Activated CD8-positive, alpha-beta memory T cell treated with anti-CD3 and anti-CD28 coated beads, Interleukin-2, amount 10 ng/mL, durations not matched to agents 7 days and 5 days (primary cell): ENCODE measurements around the gene NEU2. TPM values are rescaled to one million over a fixed set of nuclear protein-coding genes. Genes with fewer than 3 reads are reported as not detected.

Experiments used
- ATAC-seq: fragments of 150-1000 bp; cut with Tn5 transposase; one replicate; pipeline ENCODE4 v1.10.0; 2021; ENCODE audit warnings: moderate library complexity
- CTCF ChIA-PET: fragments of 350-600 bp; sonication (Branson Sonifier 250); formaldehyde crosslinking; loops from one replicate; lab custom pipeline; 2021; ENCODE audit warnings: antibody characterized with exemption; lab: Charles Lee
- DNase-seq: peaks from one replicate; pipeline ENCODE4 v3.0.0-alpha.2; 2020
- H3K27ac Mint-ChIP-seq: one replicate; pipeline ENCODE4 v1.8.0; 2021; ENCODE audit warnings: mild to moderate bottlenecking, mixed read lengths
- H3K27me3 Mint-ChIP-seq: one replicate; pipeline ENCODE4 v1.8.0; 2021; ENCODE audit warnings: mixed read lengths
- H3K36me3 Mint-ChIP-seq: one replicate; pipeline ENCODE4 v1.8.0; 2021; ENCODE audit warnings: mild to moderate bottlenecking, mixed read lengths
- H3K4me1 Mint-ChIP-seq: one replicate; pipeline ENCODE4 v1.8.0; 2021; ENCODE audit warnings: mixed read lengths
- H3K4me3 Mint-ChIP-seq: one replicate; pipeline ENCODE4 v1.8.0; 2021; ENCODE audit warnings: mild to moderate bottlenecking, moderate library complexity, mixed read lengths
- H3K9me3 Mint-ChIP-seq: one replicate; pipeline ENCODE4 v1.8.0; 2022; ENCODE audit warnings: low read depth, mixed read lengths
- total RNA-seq, 2 experiments: library from RNA; stranded (reverse); gene quantifications; one replicate each; pipeline ENCODE4 v1.2.3, GENCODE V29; 2021

Gene NEU2
- total RNA-seq, 2 experiments from 2014 or later: not detected

DNA sequence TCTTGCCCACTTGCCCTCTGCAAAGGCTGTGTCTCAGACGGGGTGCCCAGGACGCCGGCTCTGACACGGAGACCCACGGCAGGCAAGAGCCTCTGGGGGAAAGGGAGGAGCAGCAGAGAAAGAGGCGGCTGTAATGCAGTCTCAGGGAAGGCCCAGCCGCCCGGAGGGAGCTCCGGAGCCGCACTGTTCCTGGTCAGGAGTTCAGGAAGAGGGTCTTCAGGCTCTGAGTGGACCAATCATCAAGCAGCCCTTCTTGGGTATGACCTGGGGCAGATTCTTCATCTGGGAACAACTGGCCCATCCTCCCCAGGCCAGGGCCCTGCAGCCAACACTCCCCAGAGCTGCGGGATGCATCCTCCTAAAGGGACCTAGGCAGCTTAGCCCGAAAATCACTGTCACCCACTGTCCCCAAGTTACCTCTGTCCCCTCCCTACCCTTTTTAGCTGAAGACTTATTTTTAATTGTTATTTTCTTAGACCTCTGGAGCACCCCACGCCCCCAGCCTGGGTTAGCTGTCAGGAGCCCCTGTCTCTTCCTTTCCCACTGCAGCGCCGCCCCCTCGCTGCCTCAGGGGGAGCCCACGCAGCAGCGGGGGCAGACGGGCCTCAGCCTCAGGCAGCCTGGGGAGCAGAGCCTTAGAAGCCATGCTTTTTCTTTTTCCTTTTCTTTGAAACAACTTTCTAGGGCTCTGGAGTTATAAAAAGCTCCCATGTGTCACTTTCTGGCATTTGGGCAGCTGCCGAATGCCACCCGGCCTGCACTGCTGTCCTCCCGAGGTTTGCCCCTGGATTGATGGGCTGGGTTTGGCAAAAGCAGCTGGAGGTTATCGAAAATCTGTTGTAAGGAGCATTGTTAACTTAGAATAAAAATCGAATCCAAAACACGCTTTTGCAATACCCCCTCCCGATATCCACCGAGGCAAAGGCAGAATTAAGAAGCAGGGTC is 644 bp upstream of the NEU2 start:
- ATAC-seq (no peak), DNase-seq (no peak)
- no peaks in the 10 kb centered on the region for H3K36me3 Mint-ChIP-seq
- H3K27me3 Mint-ChIP-seq: peaks cover 4% of the 10 kb centered on the region
- no peaks in the 10 kb centered on the region for H3K4me1 Mint-ChIP-seq
- H3K4me3 Mint-ChIP-seq: no peak overlapping the region
- H3K27ac Mint-ChIP-seq: no peak overlapping the region
- H3K9me3 Mint-ChIP-seq: no peaks in the 10 kb centered on the region
- CTCF ChIA-PET: interaction anchor here (0.9 to 3.3 kb wide), 2 partner anchors 15 to 22 kb away, joined by 3 to 12 read pairs; no protein-coding TSS in a partner anchor

DNA sequence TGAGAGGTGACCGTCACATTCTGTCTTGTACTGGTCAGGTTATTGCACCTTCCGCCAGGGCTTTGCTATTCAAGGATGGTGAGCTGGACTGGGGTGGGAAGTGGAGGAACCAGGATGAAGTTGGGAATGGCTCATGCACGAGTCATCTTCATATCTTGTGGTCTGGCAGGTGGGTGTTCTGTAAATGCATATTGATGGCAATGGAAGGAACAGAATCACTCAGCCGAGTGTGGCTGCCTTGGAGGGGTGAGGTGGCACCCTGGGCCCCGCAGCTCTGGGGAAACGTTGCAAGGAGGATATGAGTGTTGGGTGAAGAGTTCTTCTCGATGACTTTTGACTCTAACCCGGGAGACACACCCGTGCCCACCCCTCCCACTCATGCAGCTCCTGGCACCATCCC is 1.2 kb downstream of the NEU2 start:
- no peaks in the 10 kb centered on the region for H3K36me3 Mint-ChIP-seq
- no peaks in the 10 kb centered on the region for H3K9me3 Mint-ChIP-seq
- no peak for DNase-seq
- no peaks in the 10 kb centered on the region for H3K27me3 Mint-ChIP-seq
- no peak overlapping the region for H3K27ac Mint-ChIP-seq
- CTCF ChIA-PET: interaction anchor here (3.3 kb wide), 1 partner anchor 20 kb away, joined by 12 read pairs; no protein-coding TSS in a partner anchor
- no peaks in the 10 kb centered on the region for H3K4me1 Mint-ChIP-seq
- no peak for ATAC-seq
- no peak overlapping the region for H3K4me3 Mint-ChIP-seq

GRCh38 chr2:233034091-233034882 is 1.8 kb downstream of the NEU2 start:
- Mint-ChIP-seq H3K4me3 (no peak overlapping the region), H3K27ac (no peak overlapping the region), H3K4me1 (no peaks in the 10 kb centered on the region), H3K36me3 (no peaks in the 10 kb centered on the region), H3K27me3 (no peaks in the 10 kb centered on the region), H3K9me3 (no peaks in the 10 kb centered on the region)
- ATAC-seq (no peak), DNase-seq (no peak)
- CTCF ChIA-PET: no interaction called here

GRCh38 chr2:233035426-233036161 is 3.1 kb downstream of the NEU2 start:
- CTCF ChIA-PET: no interaction called here
- Mint-ChIP-seq H3K9me3 (no peaks in the 10 kb centered on the region), H3K27ac (no peak overlapping the region), H3K4me3 (no peak overlapping the region), H3K36me3 (no peaks in the 10 kb centered on the region), H3K27me3 (no peaks in the 10 kb centered on the region), H3K4me1 (no peaks in the 10 kb centered on the region)
- no peak for DNase-seq
- no peak for ATAC-seq

DNA sequence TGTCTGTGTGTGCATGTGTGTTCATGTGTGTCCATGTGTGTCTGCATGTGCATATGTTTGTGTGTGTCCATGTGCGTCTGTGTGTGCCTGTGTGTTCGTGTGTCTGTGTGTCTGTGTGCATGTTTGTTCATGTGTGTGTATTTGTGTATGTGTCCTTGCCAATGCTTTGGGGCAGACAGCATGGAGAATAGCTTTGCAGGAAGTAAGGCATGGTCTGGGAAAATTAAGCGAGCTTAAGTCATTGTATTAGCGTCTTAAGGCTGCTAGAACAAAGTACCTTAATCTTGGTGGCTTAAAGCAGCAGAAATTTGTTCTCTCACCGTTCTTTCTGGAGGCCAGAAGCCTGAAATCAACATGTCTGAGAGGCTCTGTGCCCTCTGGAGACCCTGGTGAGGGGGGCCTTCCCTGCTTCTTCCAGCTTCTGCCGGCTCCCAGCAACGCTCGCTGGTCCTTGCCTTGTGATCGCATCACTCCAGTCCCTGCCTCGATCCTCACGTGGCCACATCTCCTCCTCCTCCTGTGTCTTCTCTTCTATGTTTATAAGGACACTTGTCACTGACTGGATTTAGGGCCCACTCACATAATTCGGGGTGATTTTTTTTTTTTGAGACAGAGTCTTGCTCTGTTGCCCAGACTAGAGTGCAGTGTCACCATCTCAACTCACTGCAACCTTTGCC is 3.8 kb downstream of the NEU2 start:
- ATAC-seq (no peak), DNase-seq (no peak)
- no peaks in the 10 kb centered on the region for H3K9me3 Mint-ChIP-seq
- no peaks in the 10 kb centered on the region for H3K27me3 Mint-ChIP-seq
- H3K4me1 Mint-ChIP-seq: no peaks in the 10 kb centered on the region
- H3K4me3 Mint-ChIP-seq: no peak overlapping the region
- H3K36me3 Mint-ChIP-seq: no peaks in the 10 kb centered on the region
- H3K27ac Mint-ChIP-seq: no peak overlapping the region
- CTCF ChIA-PET: no interaction called here

DNA sequence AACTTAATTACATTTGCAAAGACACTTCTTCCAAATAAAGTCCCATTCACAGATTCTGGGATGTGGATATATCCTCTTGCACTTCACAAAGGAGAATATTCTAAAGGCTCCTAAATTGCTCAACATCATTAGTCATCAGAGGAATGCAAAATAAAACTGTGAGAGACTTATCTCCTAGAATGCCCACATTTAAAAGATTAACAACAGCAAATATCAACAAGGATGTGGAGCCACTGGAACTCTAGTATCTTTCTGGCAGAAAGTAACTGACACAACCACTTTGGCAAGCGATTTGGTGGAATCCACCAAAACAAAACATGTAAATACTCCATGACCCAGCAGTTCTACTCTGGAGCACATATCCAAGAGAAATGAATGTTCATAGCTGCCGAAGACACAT is 4.6 kb downstream of the NEU2 start:
- no peak for ATAC-seq
- CTCF ChIA-PET: no interaction called here
- Mint-ChIP-seq H3K27ac (no peak overlapping the region), H3K4me3 (no peak overlapping the region), H3K4me1 (no peaks in the 10 kb centered on the region), H3K9me3 (no peaks in the 10 kb centered on the region), H3K27me3 (no peaks in the 10 kb centered on the region), H3K36me3 (no peaks in the 10 kb centered on the region)
- no peak for DNase-seq

DNA sequence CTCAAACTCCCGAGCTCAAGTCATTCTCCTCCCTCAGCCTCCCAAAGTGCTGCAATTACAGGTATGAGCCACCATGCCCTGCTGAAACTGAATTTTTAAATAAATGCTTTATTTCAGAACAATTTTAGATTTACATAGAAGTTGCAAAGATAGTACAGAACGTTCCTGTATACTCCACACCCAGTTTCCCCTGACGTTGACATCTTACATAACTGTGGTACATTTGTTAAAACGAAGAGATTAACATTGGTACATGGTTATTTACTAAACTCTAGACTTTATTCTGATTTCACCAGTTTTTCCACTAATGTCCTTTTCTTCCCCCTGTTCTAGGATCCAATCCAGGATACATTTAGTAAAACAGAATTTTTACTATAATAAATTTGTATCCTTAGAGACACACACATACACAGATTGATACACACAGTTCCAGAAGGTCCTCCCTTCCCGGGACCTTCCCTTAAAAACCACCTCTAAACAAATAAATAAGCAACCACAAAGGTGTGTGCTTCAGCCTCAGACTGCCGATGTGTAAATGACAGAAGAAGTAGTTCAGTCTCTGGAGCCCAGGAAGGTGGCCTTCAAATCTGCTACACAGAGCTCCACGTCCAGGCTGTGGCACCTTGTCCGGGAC is 6.9 kb downstream of the NEU2 start:
- no peaks in the 10 kb centered on the region for H3K4me1 Mint-ChIP-seq
- peaks cover 3% of the 10 kb centered on the region for H3K27me3 Mint-ChIP-seq
- H3K4me3 Mint-ChIP-seq: no peak overlapping the region
- H3K36me3 Mint-ChIP-seq: no peaks in the 10 kb centered on the region
- CTCF ChIA-PET: interaction anchor here (0.7 to 1.6 kb wide), 3 partner anchors 10 to 282 kb away, joined by 3 read pairs; no protein-coding TSS in a partner anchor
- no peaks in the 10 kb centered on the region for H3K9me3 Mint-ChIP-seq
- H3K27ac Mint-ChIP-seq: no peak overlapping the region
- DNase-seq (no peak), ATAC-seq (no peak)

DNA sequence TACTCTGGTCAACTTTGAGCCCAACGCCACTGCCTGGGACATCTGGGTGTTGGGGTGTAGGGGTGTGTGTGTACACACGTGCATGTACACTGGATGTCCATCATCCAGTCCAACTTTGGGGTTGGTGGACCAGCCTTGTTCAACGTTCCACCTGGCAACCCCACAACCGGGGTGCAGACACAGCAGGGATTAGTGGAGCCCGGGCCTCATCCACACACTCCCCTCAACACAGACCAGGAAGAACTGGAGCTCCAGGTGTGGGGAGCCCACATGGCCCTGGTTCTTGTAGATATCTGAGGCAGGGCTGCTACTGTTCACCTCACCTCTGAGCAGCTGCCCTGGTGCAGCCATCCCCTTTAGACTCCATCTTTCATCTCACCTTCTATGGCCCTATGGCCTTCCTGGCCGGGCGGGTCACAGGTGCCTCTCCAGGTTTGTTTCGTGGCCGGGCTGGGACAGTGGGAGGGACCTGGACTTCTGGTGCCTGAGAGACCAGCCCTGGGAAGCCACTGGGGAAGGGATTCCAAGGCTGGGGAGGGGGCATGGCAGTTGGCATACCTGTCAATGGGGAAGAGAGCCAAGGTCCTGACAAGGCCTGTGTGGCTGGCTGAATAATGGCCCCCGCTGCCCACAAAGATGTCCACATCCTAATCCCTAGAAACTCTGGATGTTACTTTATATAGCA is 7.5 kb downstream of the NEU2 start:
- ATAC-seq (no peak), DNase-seq (no peak)
- no peak overlapping the region for H3K27ac Mint-ChIP-seq
- no peaks in the 10 kb centered on the region for H3K36me3 Mint-ChIP-seq
- H3K9me3 Mint-ChIP-seq: no peaks in the 10 kb centered on the region
- H3K4me3 Mint-ChIP-seq: no peak overlapping the region
- H3K4me1 Mint-ChIP-seq: no peaks in the 10 kb centered on the region
- peaks cover 3% of the 10 kb centered on the region for H3K27me3 Mint-ChIP-seq
- CTCF ChIA-PET: interaction anchor here (1.0 kb wide), 1 partner anchor 10 kb away, joined by 3 read pairs; no protein-coding TSS in a partner anchor

- Mint-ChIP-seq H3K27me3 (peaks cover 3% of the 10 kb centered on the region), H3K36me3 (no peaks in the 10 kb centered on the region), H3K27ac (no peak overlapping the region), H3K9me3 (no peaks in the 10 kb centered on the region), H3K4me3 (no peak overlapping the region), H3K4me1 (no peaks in the 10 kb centered on the region)
- no peak for ATAC-seq
- no peak for DNase-seq
- CTCF ChIA-PET: no interaction called here
These were observed 8.1 kb downstream of the NEU2 start for GRCh38 chr2:233040571-233040970.

GRCh38 chr2:233041722-233042323 is 9.4 kb downstream of the NEU2 start:
- H3K36me3 Mint-ChIP-seq: no peaks in the 10 kb centered on the region
- CTCF ChIA-PET: no interaction called here
- ATAC-seq: no peak

GRCh38 chr2:233042549-233042948 is 10.1 kb downstream of the NEU2 start:
- H3K4me3 Mint-ChIP-seq: no peak overlapping the region
- CTCF ChIA-PET: interaction anchor here (4.0 kb wide), 1 partner anchor 12 kb away, joined by 27 read pairs; no protein-coding TSS in a partner anchor
- H3K27me3 Mint-ChIP-seq: peaks cover 6% of the 10 kb centered on the region
- no peaks in the 10 kb centered on the region for H3K4me1 Mint-ChIP-seq
- no peak overlapping the region for H3K27ac Mint-ChIP-seq
- no peak for DNase-seq
- no peak for ATAC-seq
- H3K36me3 Mint-ChIP-seq: no peaks in the 10 kb centered on the region
- H3K9me3 Mint-ChIP-seq: no peaks in the 10 kb centered on the region

More at GRCh38 chr2:233041722-233042323, 9.4 kb downstream of the NEU2 start:
- Mint-ChIP-seq H3K4me1 (no peaks in the 10 kb centered on the region), H3K4me3 (no peak overlapping the region), H3K9me3 (no peaks in the 10 kb centered on the region), H3K27me3 (peaks cover 3% of the 10 kb centered on the region), H3K27ac (no peak overlapping the region)
- no peak for DNase-seq
